ENCODE measurements around the gene RPAP2. TPM values are rescaled to one million over a fixed set of nuclear protein-coding genes. Genes with fewer than 3 reads are reported as not detected.

Gene RPAP2
- total and polyA plus RNA-seq, 8 donors, result 3.0 to 18.2 (median 15.3) TPM

DNA sequence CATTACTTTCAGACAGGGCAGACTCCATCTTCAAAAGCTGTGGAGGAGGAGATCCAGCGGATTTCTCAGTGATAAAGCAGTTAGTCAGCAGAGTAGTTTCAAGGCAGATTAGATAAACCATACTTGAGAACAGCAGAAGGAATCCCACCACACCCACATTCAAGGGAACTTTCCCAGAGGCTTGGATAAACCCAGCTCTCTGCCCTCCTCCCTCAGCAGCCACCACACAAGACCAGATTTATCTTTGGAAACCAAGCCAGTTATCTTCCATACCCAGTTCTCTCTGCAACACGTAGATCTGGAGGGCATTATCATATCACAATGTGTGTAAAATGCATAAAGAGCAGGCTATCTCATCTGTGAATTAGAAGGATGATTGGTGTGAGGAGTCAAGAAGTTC is 147.7 kb downstream of the RPAP2 start:
- TF ChIP-seq, protein P1, sequence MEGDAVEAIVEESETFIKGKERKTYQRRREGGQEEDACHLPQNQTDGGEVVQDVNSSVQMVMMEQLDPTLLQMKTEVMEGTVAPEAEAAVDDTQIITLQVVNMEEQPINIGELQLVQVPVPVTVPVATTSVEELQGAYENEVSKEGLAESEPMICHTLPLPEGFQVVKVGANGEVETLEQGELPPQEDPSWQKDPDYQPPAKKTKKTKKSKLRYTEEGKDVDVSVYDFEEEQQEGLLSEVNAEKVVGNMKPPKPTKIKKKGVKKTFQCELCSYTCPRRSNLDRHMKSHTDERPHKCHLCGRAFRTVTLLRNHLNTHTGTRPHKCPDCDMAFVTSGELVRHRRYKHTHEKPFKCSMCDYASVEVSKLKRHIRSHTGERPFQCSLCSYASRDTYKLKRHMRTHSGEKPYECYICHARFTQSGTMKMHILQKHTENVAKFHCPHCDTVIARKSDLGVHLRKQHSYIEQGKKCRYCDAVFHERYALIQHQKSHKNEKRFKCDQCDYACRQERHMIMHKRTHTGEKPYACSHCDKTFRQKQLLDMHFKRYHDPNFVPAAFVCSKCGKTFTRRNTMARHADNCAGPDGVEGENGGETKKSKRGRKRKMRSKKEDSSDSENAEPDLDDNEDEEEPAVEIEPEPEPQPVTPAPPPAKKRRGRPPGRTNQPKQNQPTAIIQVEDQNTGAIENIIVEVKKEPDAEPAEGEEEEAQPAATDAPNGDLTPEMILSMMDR (IDR thresholded peaks at IDR 0.05), result no peak
- Histone ChIP-seq H3K4me3 (no peak overlapping the region), H3K9me3 (no peaks in the 10 kb centered on the region), H3K4me1 (no peaks in the 10 kb centered on the region), H3K27me3 (no peaks in the 10 kb centered on the region), H3K27ac (no peak overlapping the region), H3K36me3 (no peaks in the 10 kb centered on the region)
- intact Hi-C loops (cut with DNase I), result no loop called here
- ATAC-seq (no peak), DNase-seq (no peak), FAIRE-seq (no peak)
- 22 to 35% methylated on average over 2 of the region's 2 CpGs for WGBS, 2 donors

DNA sequence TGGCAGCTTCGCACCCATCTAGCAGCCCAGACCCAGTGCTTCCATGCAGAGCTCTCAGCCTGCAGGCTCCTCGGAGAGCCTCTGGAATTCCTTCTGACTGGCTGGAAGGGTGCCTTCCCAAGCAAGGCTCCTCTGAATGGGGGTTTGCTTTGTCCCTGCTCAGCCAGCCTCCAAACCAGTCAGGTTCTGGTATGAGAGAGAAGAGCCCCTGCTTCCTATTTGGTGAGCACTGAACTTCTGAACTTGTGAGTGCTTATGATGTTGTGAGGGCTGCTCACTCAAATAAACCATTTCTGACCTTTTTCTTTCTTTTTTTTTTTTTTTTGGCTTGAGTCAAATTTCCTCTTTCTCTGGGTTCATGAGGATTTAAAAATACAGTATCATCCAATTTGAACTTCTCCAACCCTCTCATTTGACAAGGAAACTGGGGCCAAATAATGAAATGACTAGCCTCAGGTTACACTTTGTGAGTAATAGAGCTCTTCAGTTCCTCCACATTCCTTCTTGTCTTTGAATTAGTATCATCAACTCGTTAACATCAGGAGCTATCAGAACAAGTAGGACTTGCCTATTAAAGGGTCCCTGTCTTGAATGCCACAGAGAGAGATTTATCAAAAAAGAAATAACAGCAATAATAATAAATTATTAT is 148.3 kb downstream of the RPAP2 start:
- WGBS, 2 donors, result 59 to 70% methylated on average over 3 of the region's 3 CpGs

DNA sequence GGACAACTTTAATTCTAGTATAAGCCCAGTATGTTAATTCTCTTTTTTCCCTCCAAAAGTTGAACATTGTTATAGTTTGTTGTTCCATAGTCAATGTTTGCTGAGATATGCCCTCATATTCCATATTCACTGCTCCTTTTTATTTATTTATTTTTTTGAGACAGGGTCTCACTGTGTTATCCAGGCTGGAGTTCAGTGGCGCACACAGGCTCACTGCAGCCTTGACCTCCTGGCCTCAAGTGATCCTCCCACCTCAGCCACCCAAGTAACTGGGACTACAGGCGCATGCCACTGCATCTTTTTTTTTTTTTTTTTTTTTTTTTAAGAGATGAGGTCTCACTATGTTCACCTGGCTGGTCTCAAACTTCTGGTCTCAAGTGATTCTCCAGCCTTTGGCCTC is 149.1 kb downstream of the RPAP2 start:
- Histone ChIP-seq H3K4me3 (no peak overlapping the region), H3K9me3 (no peaks in the 10 kb centered on the region), H3K36me3 (no peaks in the 10 kb centered on the region), H3K27ac (no peak overlapping the region), H3K4me1 (no peaks in the 10 kb centered on the region), H3K27me3 (no peaks in the 10 kb centered on the region)
- FAIRE-seq (no peak), ATAC-seq (no peak), DNase-seq (no peak)
- TF ChIP-seq, protein P1 (IDR thresholded peaks at IDR 0.05), result no peak
- intact Hi-C loops (cut with DNase I), result no loop called here
- 95 to 99% methylated on average over 2 of the region's 2 CpGs for WGBS, 2 donors

More for the DNA sequence above, 148.3 kb downstream of the RPAP2 start:
- Histone ChIP-seq H3K27me3 (no peaks in the 10 kb centered on the region), H3K4me1 (no peaks in the 10 kb centered on the region), H3K4me3 (no peak overlapping the region), H3K9me3 (no peaks in the 10 kb centered on the region), H3K27ac (no peak overlapping the region), H3K36me3 (no peaks in the 10 kb centered on the region)
- FAIRE-seq (no peak), ATAC-seq (no peak), DNase-seq (no peak)
- intact Hi-C loops (cut with DNase I), result no loop called here
- TF ChIP-seq, protein P1 (IDR thresholded peaks at IDR 0.05), result no peak

Other genes starting within 250 kb of the RPAP2 start
- not detected for gene SETSIP, start 223.6 kb upstream of the RPAP2 start, total RNA-seq
- gene SETSIP, start 223.6 kb upstream of the RPAP2 start, polyA plus RNA-seq, result not detected
- gene BTBD8, start 218.7 kb upstream of the RPAP2 start, total RNA-seq, result 1 to 10 TPM; 1.1 to 7.1 (median 3.2) TPM
- 1 to 10 TPM; 1.9 to 2.1 TPM for gene BTBD8, start 218.7 kb upstream of the RPAP2 start, polyA plus RNA-seq
- not detected for gene C1orf146, start 81.1 kb upstream of the RPAP2 start, total RNA-seq
- not detected for gene C1orf146, start 81.1 kb upstream of the RPAP2 start, polyA plus RNA-seq
- gene GLMN, start 72 bp upstream of the RPAP2 start, total RNA-seq, result 1 to 10 TPM; 1.7 to 3.6 (median 2.3) TPM
- 10 to 100 TPM in 1 of 2 donors, 1 to 10 TPM in 1; 7.4 to 10.4 TPM for gene GLMN, start 72 bp upstream of the RPAP2 start, polyA plus RNA-seq
- 1 to 10 TPM; 5.2 to 7.4 (median 6.6) TPM for gene GFI1, start 187.9 kb downstream of the RPAP2 start, total RNA-seq
- 1 to 10 TPM; 5.4 TPM for gene GFI1, start 187.9 kb downstream of the RPAP2 start, polyA plus RNA-seq